Amniotic epithelial cell (primary cell): ENCODE measurements around the gene C2.
"Not testable (repeated sequence)": the region's sequence is repeated elsewhere in the genome, so short reads cannot be mapped to it uniquely, and the experiment has no call there.

ENCODE experiments used
- DNase-seq: peaks from one replicate; pipeline ENCODE4 v3.0.0-alpha.2; 2010; ENCODE audit warnings: low read depth

Gene C2

GRCh38 chr6:31927863-31928671 is 550 bp downstream of the C2 start:
- no peak for DNase-seq

GRCh38 chr6:31928672-31928939 is 1.1 kb downstream of the C2 start:
- no peak for DNase-seq

GRCh38 chr6:31930962-31931361 is 3.4 kb downstream of the C2 start:
- no peak for DNase-seq

GRCh38 chr6:31932137-31932536 is 4.6 kb downstream of the C2 start:
- not testable (repeated sequence) for DNase-seq

GRCh38 chr6:31933537-31933936 is 6.0 kb downstream of the C2 start:
- DNase-seq = no peak

- no peak for DNase-seq
These were observed 7.5 kb downstream of the C2 start for GRCh38 chr6:31935021-31935420.

- DNase-seq = no peak
These were observed 8.3 kb downstream of the C2 start for GRCh38 chr6:31935823-31936222.

GRCh38 chr6:31940256-31940664 is 12.7 kb downstream of the C2 start:
- DNase-seq = no peak

- no peak for DNase-seq
These were observed 16.2 kb downstream of the C2 start for GRCh38 chr6:31943742-31944141.

- no peak for DNase-seq
These were observed 17.6 kb downstream of the C2 start for GRCh38 chr6:31945154-31945506.

- peak; percentile 90 for DNase-seq
These were observed 18.2 kb downstream of the C2 start, which contains the start of gene CFB for GRCh38 chr6:31945507-31946369. Gene CFB, plus strand, starts transcription at chr6:31946095. Its CDS starts 127 bp downstream, at chr6:31946222.

GRCh38 chr6:31946370-31946885 is 18.9 kb downstream of the C2 start:
- DNase-seq = no peak

GRCh38 chr6:31947070-31947675 is 19.7 kb downstream of the C2 start:
- no peak for DNase-seq

GRCh38 chr6:31947864-31948263 is 20.3 kb downstream of the C2 start:
- no peak for DNase-seq

GRCh38 chr6:31948306-31948705 is 20.8 kb downstream of the C2 start:
- no peak for DNase-seq

- peak; percentile 23 for DNase-seq
These were observed 21.4 kb downstream of the C2 start for GRCh38 chr6:31948753-31949413.

- DNase-seq = no peak
These were observed 22.5 kb downstream of the C2 start for GRCh38 chr6:31949926-31950548.

GRCh38 chr6:31952140-31952805 is 24.8 kb downstream of the C2 start:
- peak; percentile 55 for DNase-seq

GRCh38 chr6:31952890-31953289 is 25.4 kb downstream of the C2 start:
- DNase-seq = no peak

- DNase-seq = no peak
These were observed 27.0 kb downstream of the C2 start for GRCh38 chr6:31954511-31954910.

- no peak for DNase-seq
These were observed 29.3 kb downstream of the C2 start for GRCh38 chr6:31956796-31957195.
